HepG2 (cell line): Measurements from ENCODE around the gene THY1. TPM values are rescaled to one million over a fixed set of nuclear protein-coding genes. Genes with fewer than 3 reads are reported as not detected.
A peak's percentile ranks its signal among the peaks of the same experiment; 100 is the strongest.

Experiments used
- AGO1 ChIP-seq: fragments of 200-400 bp; formaldehyde crosslinking; IDR thresholded peaks from 2 replicates; pipeline ENCODE4 v1.6.1; 2017; ENCODE audit warnings: mild to moderate bottlenecking, low read depth, low read length, moderate library complexity; ENCODE audit not compliant: poor library complexity, severe bottlenecking
- ARID2 ChIP-seq: sonication (generic); formaldehyde crosslinking; IDR thresholded peaks from 2 replicates; pipeline ENCODE4 v1.8.1; 2022; ENCODE audit warnings: mild to moderate bottlenecking, missing genetic modification reagents, borderline replicate concordance
- ELF4 ChIP-seq: sonication (generic); formaldehyde crosslinking; IDR thresholded peaks from 2 replicates; pipeline ENCODE4 v1.5.0; 2020; ENCODE audit warnings: missing genetic modification reagents, mild to moderate bottlenecking, moderate library complexity, borderline replicate concordance
- JUNB ChIP-seq: sonication (generic); formaldehyde crosslinking; IDR thresholded peaks from 2 replicates; pipeline ENCODE4 v1.8.0; 2022; ENCODE audit warnings: missing genetic modification reagents, mild to moderate bottlenecking, borderline replicate concordance
- KMT2A ChIP-seq: sonication (generic); formaldehyde crosslinking; IDR thresholded peaks from 2 replicates; pipeline ENCODE4 v1.4.0; 2020; ENCODE audit warnings: missing genetic modification reagents
- PCBP1 ChIP-seq: fragments of 200-400 bp; formaldehyde crosslinking; IDR thresholded peaks from 2 replicates; pipeline ENCODE4 v1.6.1; 2017; ENCODE audit warnings: mild to moderate bottlenecking, low read depth, low read length, borderline replicate concordance
- PITX1 ChIP-seq: sonication (generic); formaldehyde crosslinking; IDR thresholded peaks from 2 replicates; pipeline ENCODE4 v1.5.1; 2020; ENCODE audit warnings: mild to moderate bottlenecking, missing genetic modification reagents
- RXRA ChIP-seq: sonication (generic); formaldehyde crosslinking; IDR thresholded peaks from 2 replicates; pipeline ENCODE4 v1.5.1; 2020; ENCODE audit warnings: missing genetic modification reagents
- SATB2 ChIP-seq: sonication (generic); formaldehyde crosslinking; IDR thresholded peaks from 2 replicates; pipeline ENCODE4 v1.5.0; 2020; ENCODE audit warnings: missing genetic modification reagents
- SNAPC4 ChIP-seq: sonication (generic); formaldehyde crosslinking; IDR thresholded peaks from 2 replicates; pipeline ENCODE4 v1.4.0; 2020; ENCODE audit warnings: mild to moderate bottlenecking, missing genetic modification reagents
- SOX5 ChIP-seq: IDR thresholded peaks from 2 replicates; pipeline ENCODE4 v1.6.1; 2016; ENCODE audit warnings: borderline replicate concordance
- SP1 ChIP-seq, 2 experiments: fragments of 450-650 bp in 1 of 2; sonication (generic) in 1 of 2; formaldehyde crosslinking in 1 of 2; IDR thresholded peaks; 2 replicates each; pipeline versions ENCODE4 v1.4.0 to v1.6.1; 2016 to 2020; ENCODE audit warnings: missing genetic modification reagents in 1 of 2
- UBTF ChIP-seq: sonication (generic); formaldehyde crosslinking; IDR thresholded peaks from 2 replicates; pipeline ENCODE4 v1.4.0; 2020; ENCODE audit warnings: mild to moderate bottlenecking, missing genetic modification reagents
- XRCC5 ChIP-seq: fragments of 200-400 bp; formaldehyde crosslinking; optimal IDR thresholded peaks from 2 replicates; pipeline ENCODE3; 2017; ENCODE audit warnings: mild to moderate bottlenecking, low read length
- ZBTB38 ChIP-seq: sonication (generic); formaldehyde crosslinking; IDR thresholded peaks from 2 replicates; pipeline ENCODE4 v1.5.1; 2020; ENCODE audit warnings: mild to moderate bottlenecking, missing genetic modification reagents
- ZBTB4 ChIP-seq: sonication (generic); formaldehyde crosslinking; IDR thresholded peaks from 2 replicates; pipeline ENCODE4 v1.4.0; 2020; ENCODE audit warnings: missing genetic modification reagents, mild to moderate bottlenecking, borderline replicate concordance
- ZEB1 ChIP-seq: IDR thresholded peaks from 2 replicates; pipeline ENCODE4 v1.6.1; 2012; ENCODE audit warnings: mild to moderate bottlenecking, low read depth, inconsistent platforms; ENCODE audit not compliant: insufficient replicate concordance
- ZNF121 ChIP-seq: sonication (generic); formaldehyde crosslinking; IDR thresholded peaks from 2 replicates; pipeline ENCODE4 v1.5.0; 2020; ENCODE audit warnings: mild to moderate bottlenecking, missing genetic modification reagents
- ZNF225 ChIP-seq: sonication (generic); formaldehyde crosslinking; IDR thresholded peaks from 2 replicates; pipeline ENCODE4 v1.4.0; 2020; ENCODE audit warnings: mild to moderate bottlenecking, missing genetic modification reagents
- ZNF788 ChIP-seq: sonication (generic); formaldehyde crosslinking; IDR thresholded peaks from 2 replicates; pipeline ENCODE4 v1.5.0; 2020; ENCODE audit warnings: mild to moderate bottlenecking, missing genetic modification reagents, borderline replicate concordance
- polyA plus RNA-seq, 8 experiments: library from polyadenylated mRNA; depleted of rRNA in 3 of 8; stranded (reverse) in 7 of 8; unstranded in 1 of 8; fragments of >200 nt; fragmentation: Illumina TruSeq in 4 of 8; extraction: Trizol in 4 of 8; gene quantifications; 2 replicates each; pipeline versions ENCODE4 v1.2.1 to v1.2.3, GENCODE V29; 2011 to 2016; ENCODE audit warnings: low read depth in 4 of 8, missing spikeins in 1 of 8, mixed read lengths in 1 of 8; ENCODE audit not compliant: insufficient read depth in 1 of 8
- total RNA-seq, 5 experiments: library from RNA; depleted of rRNA; stranded (reverse); fragments of >200 nt; fragmentation: Illumina TruSeq; extraction: Trizol; gene quantifications; 2 replicates each; pipeline ENCODE4 v1.2.3, GENCODE V29; 2016; ENCODE audit warnings: low read depth in 1 of 5

Gene THY1
- total and polyA plus RNA-seq, 2 of the 13 experiments (the other 11 are each of a cell fraction or from before 2014, with no cell fraction given) = not detected

- TF ChIP-seq KMT2A (CRISPR knock-in tag) (no peak), ZBTB4 (CRISPR knock-in tag) (no peak), UBTF (CRISPR knock-in tag) (0 out of 2 replicates have a peak, but pooled peaks have one; percentile 23), PITX1 (peak; percentile 57; the same call in 1 of the 2 replicates), ZNF788 (no peak), JUNB (CRISPR knock-in tag) (no peak), ZEB1 (no peak), ZNF225 (no peak), XRCC5 (peak; percentile 39), SOX5 (CRISPR knock-in tag) (no peak), AGO1 (no peak), SNAPC4 (no peak), RXRA (CRISPR knock-in tag) (peak; percentile 85; the same call in 1 of the 2 replicates), SP1 (IDR thresholded peaks at IDR 0.05) (no peak), SP1 (CRISPR knock-in tag; IDR thresholded peaks at IDR 0.05) (no peak), ZNF121 (peak; percentile 36; the same call in 1 of the 2 replicates), ELF4 (CRISPR knock-in tag) (no peak), ARID2 (CRISPR knock-in tag) (no peak), PCBP1 (no peak), ZBTB38 (CRISPR knock-in tag) (no peak), SATB2 (CRISPR knock-in tag) (no peak)
These were observed 52.4 kb downstream of the THY1 start (continued) for GRCh38 chr11:119370486-119371046.
